ENCODE measurements around the gene USF2.

DNA sequence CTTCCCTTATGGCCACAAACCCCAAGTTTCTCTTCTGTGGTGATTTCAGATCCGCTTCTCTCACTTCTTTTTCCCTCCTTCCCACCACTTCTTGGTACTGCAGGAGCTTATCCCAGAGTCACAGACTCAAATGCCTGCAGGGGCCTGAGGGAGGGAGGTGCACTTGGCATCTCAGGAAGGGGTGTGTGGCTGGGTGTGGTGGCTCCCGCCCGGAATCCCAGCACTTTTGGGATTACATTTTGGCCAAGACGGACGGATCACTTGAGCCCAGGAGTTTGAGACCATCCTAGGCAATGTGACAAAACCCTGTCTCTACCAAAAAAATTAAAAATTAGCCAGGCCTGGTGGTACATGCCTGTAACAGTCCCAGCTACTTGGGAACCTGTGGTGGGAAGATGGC, 5.6 kb downstream of the USF2 start:
- TF ChIP-seq, protein P1, sequence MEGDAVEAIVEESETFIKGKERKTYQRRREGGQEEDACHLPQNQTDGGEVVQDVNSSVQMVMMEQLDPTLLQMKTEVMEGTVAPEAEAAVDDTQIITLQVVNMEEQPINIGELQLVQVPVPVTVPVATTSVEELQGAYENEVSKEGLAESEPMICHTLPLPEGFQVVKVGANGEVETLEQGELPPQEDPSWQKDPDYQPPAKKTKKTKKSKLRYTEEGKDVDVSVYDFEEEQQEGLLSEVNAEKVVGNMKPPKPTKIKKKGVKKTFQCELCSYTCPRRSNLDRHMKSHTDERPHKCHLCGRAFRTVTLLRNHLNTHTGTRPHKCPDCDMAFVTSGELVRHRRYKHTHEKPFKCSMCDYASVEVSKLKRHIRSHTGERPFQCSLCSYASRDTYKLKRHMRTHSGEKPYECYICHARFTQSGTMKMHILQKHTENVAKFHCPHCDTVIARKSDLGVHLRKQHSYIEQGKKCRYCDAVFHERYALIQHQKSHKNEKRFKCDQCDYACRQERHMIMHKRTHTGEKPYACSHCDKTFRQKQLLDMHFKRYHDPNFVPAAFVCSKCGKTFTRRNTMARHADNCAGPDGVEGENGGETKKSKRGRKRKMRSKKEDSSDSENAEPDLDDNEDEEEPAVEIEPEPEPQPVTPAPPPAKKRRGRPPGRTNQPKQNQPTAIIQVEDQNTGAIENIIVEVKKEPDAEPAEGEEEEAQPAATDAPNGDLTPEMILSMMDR (conservative IDR thresholded peaks at IDR 0.05 in 1 of 2, IDR thresholded peaks at IDR 0.05 in 1 of 2; ENCODE audit: low read depth in 1 of 2, low read length in 2 of 2) = no peak
- TF ChIP-seq EZH2 (IDR thresholded peaks at IDR 0.05; ENCODE audit: low read length, missing control alignments) = no peak
